Neural cell (in vitro differentiated cells): ENCODE results near the gene CES5A.
"Not testable (repeated sequence)": the region's sequence is repeated elsewhere in the genome, so short reads cannot be mapped to it uniquely, and the experiment has no call there.

Experiments used
- EP300 ChIP-seq: fragments of 450-650 bp; conservative IDR thresholded peaks from 2 replicates; pipeline ENCODE4 v1.6.1; 2014; ENCODE audit warnings: antibody characterized with exemption, mild to moderate bottlenecking, moderate library complexity; ENCODE audit not compliant: poor library complexity, severe bottlenecking
- EZH2 ChIP-seq: fragments of 200-600, 300-800 bp; shearing (Covaris generic), sonication (generic); IDR thresholded peaks from 2 replicates; pipeline ENCODE4 v1.6.1; 2014; ENCODE audit warnings: antibody characterized with exemption, low read length, borderline replicate concordance, mild to moderate bottlenecking; ENCODE audit not compliant: insufficient read depth, poor library complexity, severe bottlenecking
- MXI1 ChIP-seq: fragments of 450-650 bp; conservative IDR thresholded peaks from 2 replicates; pipeline ENCODE4 v1.6.1; 2014; ENCODE audit warnings: antibody characterized with exemption, mild to moderate bottlenecking; ENCODE audit not compliant: poor library complexity, severe bottlenecking
- POLR2AphosphoS5 ChIP-seq: IDR thresholded peaks from 2 replicates; pipeline ENCODE4 v1.6.1; 2012
- RAD21 ChIP-seq: fragments of 450-650 bp; conservative IDR thresholded peaks from 2 replicates; pipeline ENCODE4 v1.6.1; 2014; ENCODE audit warnings: antibody characterized with exemption, mild to moderate bottlenecking, moderate library complexity
- SMC3 ChIP-seq: fragments of 450-650 bp; conservative IDR thresholded peaks from 2 replicates; pipeline ENCODE4 v1.6.1; 2014; ENCODE audit warnings: antibody characterized with exemption, mild to moderate bottlenecking, moderate library complexity; ENCODE audit not compliant: poor library complexity
- TAF1 ChIP-seq: IDR thresholded peaks from 2 replicates; pipeline ENCODE4 v1.6.1; 2012; ENCODE audit warnings: low read depth
- TF ChIP-seq, protein P1 (sequence below): fragments of 450-650 bp; IDR thresholded peaks from 2 replicates; pipeline ENCODE4 v1.5.1; 2014; ENCODE audit warnings: antibody characterized with exemption, mild to moderate bottlenecking, moderate library complexity; ENCODE audit not compliant: poor library complexity, severe bottlenecking
- TF ChIP-seq, protein P2 (sequence below): IDR thresholded peaks from 2 replicates; pipeline ENCODE4 v1.6.1; 2012; ENCODE audit warnings: borderline replicate concordance

DNA sequence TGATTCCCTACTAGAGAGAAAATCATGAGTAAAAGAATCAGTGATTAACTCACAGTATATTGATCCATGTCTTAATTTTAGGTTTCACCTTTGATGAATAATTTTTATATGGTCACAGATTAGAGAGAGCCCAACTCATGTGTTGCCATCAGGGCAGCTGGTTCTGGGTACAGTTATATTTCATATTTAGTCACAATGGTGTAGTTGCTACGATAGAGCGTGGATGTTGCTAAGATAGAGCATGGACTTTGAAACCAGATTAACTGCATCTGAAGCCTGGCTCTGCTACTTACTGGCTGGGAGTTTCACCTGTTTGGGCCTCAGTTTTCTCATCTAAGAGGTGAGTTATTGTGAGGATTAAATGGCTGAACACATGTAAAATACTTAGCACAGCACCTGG lies 61.0 kb downstream of the CES5A start:
- TF ChIP-seq, protein P1, sequence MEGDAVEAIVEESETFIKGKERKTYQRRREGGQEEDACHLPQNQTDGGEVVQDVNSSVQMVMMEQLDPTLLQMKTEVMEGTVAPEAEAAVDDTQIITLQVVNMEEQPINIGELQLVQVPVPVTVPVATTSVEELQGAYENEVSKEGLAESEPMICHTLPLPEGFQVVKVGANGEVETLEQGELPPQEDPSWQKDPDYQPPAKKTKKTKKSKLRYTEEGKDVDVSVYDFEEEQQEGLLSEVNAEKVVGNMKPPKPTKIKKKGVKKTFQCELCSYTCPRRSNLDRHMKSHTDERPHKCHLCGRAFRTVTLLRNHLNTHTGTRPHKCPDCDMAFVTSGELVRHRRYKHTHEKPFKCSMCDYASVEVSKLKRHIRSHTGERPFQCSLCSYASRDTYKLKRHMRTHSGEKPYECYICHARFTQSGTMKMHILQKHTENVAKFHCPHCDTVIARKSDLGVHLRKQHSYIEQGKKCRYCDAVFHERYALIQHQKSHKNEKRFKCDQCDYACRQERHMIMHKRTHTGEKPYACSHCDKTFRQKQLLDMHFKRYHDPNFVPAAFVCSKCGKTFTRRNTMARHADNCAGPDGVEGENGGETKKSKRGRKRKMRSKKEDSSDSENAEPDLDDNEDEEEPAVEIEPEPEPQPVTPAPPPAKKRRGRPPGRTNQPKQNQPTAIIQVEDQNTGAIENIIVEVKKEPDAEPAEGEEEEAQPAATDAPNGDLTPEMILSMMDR, result not testable (repeated sequence)
- not testable (repeated sequence) for TF ChIP-seq RAD21, EP300, POLR2AphosphoS5, EZH2, SMC3, TAF1, MXI1
- TF ChIP-seq, protein P2, sequence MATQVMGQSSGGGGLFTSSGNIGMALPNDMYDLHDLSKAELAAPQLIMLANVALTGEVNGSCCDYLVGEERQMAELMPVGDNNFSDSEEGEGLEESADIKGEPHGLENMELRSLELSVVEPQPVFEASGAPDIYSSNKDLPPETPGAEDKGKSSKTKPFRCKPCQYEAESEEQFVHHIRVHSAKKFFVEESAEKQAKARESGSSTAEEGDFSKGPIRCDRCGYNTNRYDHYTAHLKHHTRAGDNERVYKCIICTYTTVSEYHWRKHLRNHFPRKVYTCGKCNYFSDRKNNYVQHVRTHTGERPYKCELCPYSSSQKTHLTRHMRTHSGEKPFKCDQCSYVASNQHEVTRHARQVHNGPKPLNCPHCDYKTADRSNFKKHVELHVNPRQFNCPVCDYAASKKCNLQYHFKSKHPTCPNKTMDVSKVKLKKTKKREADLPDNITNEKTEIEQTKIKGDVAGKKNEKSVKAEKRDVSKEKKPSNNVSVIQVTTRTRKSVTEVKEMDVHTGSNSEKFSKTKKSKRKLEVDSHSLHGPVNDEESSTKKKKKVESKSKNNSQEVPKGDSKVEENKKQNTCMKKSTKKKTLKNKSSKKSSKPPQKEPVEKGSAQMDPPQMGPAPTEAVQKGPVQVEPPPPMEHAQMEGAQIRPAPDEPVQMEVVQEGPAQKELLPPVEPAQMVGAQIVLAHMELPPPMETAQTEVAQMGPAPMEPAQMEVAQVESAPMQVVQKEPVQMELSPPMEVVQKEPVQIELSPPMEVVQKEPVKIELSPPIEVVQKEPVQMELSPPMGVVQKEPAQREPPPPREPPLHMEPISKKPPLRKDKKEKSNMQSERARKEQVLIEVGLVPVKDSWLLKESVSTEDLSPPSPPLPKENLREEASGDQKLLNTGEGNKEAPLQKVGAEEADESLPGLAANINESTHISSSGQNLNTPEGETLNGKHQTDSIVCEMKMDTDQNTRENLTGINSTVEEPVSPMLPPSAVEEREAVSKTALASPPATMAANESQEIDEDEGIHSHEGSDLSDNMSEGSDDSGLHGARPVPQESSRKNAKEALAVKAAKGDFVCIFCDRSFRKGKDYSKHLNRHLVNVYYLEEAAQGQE, result not testable (repeated sequence)
